Astrocyte of the spinal cord (primary cell): ENCODE data around the gene TSPEAR.
"Not testable (repeated sequence)": the region's sequence is repeated elsewhere in the genome, so short reads cannot be mapped to it uniquely, and the experiment has no call there.

ENCODE experiments used
- DNase-seq: peaks from one replicate; pipeline ENCODE4 v3.0.0; 2011; ENCODE audit warnings: low read depth, low spot score
- H3K4me3 ChIP-seq: 2 replicates; pipeline ENCODE4 v1.5.1; 2011; ENCODE audit warnings: low read depth, mild to moderate bottlenecking, low read length, moderate library complexity
- CTCF ChIP-seq: IDR thresholded peaks from 2 replicates; pipeline ENCODE4 v1.5.1; 2012; ENCODE audit warnings: low read depth, mild to moderate bottlenecking, low read length, inconsistent platforms
- in situ Hi-C: cut with HindIII; loops from 2 replicates; pipeline ENCODE4 v1.10.0; 2017; ENCODE audit warnings: low sequenced_read_pairs

TSPEAR gene

GRCh38 chr21:44592446-44593311 is 118.7 kb downstream of the TSPEAR start, which contains the start of gene KRTAP10-6:
Gene KRTAP10-6 (minus strand): TSS chr21:44592505. CDS start chr21:44592484, 21 bp downstream.
- TF ChIP-seq CTCF, result no peak
- no peak for DNase-seq
- no peak within 1 kb of the TSS for H3K4me3 ChIP-seq
- in situ Hi-C loops, result no loop called here

- in situ Hi-C loops, H3K4me3 ChIP-seq, DNase-seq: not testable (repeated sequence)
These were observed 119.6 kb downstream of the TSPEAR start for GRCh38 chr21:44591801-44592130.

GRCh38 chr21:44590897-44591800 is 120.2 kb downstream of the TSPEAR start:
- H3K4me3 ChIP-seq, DNase-seq, in situ Hi-C loops: not testable (repeated sequence)

GRCh38 chr21:44590311-44590721 is 121.1 kb downstream of the TSPEAR start:
- no peak overlapping the region for H3K4me3 ChIP-seq
- TF ChIP-seq CTCF, result no peak
- no peak for DNase-seq
- in situ Hi-C loops, result no loop called here

- in situ Hi-C loops, result no loop called here
- TF ChIP-seq CTCF, result no peak
- no peak for DNase-seq
- no peak overlapping the region for H3K4me3 ChIP-seq
These were observed 121.6 kb downstream of the TSPEAR start for GRCh38 chr21:44589586-44590305.

- in situ Hi-C loops, result no loop called here
- H3K4me3 ChIP-seq, result no peak overlapping the region
- no peak for TF ChIP-seq CTCF
- DNase-seq, result no peak
These were observed 122.3 kb downstream of the TSPEAR start for GRCh38 chr21:44589094-44589493.

GRCh38 chr21:44585892-44586291 is 125.5 kb downstream of the TSPEAR start:
- DNase-seq, result no peak
- no peak overlapping the region for H3K4me3 ChIP-seq
- in situ Hi-C loops, result no loop called here
- TF ChIP-seq CTCF, result no peak
